Activated CD8-positive, alpha-beta memory T cell treated with anti-CD3 and anti-CD28 coated beads for 4 hours (primary cell): ENCODE results near the gene SCRN1.
"Not testable (repeated sequence)": the region's sequence is repeated elsewhere in the genome, so short reads cannot be mapped to it uniquely, and the experiment has no call there.

ENCODE experiments used
- DNase-seq, 2 donors: peaks; one replicate each; pipeline ENCODE4 v3.0.0-alpha.2; 2020; ENCODE audit warnings: low read depth in 2 of 2

The SCRN1 gene

DNA sequence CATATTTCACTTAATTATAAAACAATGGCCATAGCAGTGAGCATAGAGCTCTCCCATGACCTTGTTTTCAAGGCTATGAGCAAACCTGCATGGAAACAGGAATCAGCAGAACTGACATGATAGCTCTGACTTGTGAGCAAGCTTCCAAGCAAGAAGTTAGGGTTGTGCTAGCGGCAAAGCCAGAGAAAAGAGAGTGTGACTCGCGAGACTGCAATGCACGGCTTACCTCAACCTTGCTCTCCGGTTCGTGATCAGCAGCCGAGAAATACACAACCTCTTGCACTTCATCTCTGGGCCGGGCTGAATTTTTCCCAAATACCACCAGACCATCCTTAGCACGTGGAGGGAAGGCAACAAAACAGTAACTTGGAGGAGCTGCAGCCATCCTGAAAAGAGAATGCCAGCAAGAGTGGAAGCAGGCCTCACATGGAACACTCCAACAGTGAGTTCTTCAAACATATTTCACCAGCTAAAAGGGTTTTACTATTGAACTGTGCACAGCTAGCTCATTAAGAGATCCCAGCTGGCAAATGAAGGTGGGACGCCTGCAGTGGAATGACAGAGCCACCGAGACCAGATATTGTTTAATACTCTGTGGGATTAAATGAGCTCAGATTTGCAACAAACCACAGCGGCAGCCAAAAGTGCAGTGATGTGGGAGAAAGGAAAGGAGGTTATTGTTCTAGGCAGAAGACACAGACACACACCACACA is 20.8 kb downstream of the SCRN1 start:
- no peak for DNase-seq

DNA sequence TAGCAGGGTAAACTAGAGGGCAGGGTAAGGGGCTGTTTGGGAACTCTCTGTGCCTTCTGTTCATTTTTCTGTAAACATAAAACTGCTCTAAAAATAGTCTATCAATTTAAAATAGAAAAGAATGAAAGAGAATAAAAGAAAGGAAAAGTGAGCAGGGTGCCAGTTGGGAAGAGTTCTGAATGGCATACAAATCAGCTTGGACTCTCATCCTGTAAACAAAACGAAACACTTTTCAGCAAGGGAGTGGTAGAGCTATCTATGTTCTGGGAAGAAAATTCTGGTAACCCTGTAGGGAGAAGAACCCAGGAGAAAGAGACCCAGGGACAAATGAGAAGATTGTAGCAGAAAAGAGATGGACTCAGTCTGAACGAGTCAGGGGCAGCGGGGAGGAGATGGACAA is 24.6 kb downstream of the SCRN1 start:
- DNase-seq, result no peak

DNA sequence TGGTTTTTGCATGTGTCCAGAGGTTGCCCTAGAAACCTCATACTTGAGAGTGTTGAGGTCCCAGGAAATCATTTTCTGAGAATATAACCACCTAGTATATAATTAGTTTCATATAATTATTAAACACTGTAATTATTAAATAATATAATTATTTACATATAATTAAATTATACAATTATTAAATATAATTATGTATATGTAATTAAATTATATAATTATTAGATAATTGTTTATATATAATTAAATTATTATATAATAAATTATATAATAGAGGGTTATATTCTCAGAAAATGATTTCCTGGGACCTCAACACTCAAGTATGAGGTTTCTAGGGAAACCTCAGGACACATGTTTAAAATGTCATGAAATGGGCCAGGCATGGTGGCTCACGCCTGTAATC is 27.6 kb downstream of the SCRN1 start:
- DNase-seq, result no peak

DNA sequence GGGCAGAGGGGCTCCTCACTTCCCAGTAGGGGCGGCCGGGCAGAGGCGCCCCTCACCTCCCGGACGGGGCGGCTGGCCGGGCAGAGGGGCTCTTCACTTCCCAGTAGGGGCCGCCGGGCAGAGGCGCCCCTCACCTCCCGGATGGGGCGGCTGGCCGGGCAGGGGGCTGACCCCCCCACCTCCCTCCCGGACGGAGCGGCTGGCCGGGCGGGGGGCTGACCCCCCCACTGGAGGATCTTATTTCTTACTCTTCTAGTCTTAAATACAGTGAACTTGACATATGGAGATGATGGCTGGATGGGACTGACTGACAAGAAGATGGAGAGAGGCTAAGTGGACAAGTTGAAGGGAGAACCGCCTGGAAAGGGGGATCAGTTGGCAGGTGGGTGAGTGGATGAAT is 28.0 kb downstream of the SCRN1 start:
- not testable (repeated sequence) for DNase-seq

DNA sequence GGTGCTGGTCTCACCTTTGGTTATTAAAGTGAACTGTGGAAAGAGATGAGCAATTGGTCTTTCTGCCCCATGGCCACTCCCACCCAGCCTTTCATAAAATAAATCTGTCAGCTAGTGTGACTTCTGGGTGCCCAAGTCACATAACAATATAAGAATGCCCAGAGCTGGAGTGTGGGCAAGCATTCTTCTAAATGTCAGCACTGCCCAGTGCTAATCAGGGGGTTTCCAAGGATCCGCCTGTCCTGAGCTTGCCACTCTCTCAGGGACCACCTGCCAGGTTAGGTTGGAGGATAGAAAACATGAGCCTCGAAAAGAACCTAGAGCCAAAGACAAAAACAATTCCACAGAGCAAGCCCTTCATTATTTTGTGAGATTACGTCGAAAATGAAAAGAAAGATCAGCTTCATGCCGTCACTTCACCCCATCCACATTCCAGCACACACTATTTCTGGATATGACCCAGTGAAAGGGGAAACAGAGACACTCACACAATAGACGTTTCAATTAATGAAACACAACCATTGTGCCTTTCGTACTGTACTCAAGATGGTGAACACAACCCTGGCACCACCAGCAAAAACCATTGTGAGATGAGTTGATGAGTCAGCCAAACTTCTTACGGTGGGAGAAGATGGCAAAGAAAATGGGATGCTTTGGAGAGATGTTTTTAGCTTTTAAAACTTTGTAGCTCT is 30.8 kb downstream of the SCRN1 start:
- no peak for DNase-seq

DNA sequence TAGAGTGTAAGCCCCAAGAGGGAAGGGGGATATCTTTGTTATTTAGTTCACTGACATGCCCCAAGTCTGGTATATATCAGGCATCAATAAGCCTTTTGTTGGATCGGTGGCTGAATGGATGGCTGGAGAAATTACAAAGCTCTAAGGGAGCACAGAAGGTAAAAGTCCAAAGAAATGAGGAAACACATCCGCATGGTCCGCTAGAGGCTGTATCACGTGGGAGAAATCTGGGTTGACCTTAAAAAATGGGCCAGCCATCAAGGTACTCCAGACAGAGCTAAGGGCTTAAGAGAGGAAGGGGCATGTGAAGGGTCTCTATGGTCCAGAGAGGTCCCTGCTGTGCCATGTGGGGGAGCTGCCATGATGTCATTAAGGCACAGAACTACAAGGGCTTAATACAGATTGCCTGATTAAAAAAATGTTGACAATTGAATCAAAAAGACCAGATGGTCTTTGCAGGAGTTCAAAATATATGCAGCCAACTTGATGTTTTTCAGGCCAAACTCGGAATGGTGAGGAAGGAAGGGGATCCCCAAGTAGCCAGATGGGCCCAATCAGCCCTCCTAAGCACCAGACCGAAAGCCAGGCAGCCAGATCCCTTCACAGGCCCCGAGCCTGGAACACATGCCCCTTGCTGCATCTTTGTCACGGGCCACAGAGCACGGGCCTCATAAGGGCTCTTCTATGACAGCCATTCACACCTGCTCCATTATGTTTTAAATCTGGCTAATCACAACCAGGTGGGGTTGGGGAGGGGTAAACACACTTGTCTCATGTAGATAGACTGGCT is 31.9 kb downstream of the SCRN1 start:
- no peak for DNase-seq

DNA sequence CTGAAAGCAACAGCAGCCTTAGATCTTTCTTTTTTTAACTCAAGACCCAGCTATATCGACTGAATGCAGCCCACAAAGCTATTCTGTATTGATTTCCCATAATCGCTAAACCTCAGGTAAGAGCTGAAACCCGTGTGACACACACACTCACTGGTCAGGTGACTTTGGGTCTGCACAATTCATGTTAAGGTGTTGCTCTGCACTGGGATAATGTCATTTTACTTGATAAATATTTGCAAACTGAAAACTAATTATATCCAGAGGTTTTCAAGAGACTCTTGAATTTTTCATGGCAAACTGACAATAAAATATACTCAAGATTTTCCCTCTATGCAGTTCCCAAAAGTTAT is 33.1 kb downstream of the SCRN1 start:
- no peak for DNase-seq

DNA sequence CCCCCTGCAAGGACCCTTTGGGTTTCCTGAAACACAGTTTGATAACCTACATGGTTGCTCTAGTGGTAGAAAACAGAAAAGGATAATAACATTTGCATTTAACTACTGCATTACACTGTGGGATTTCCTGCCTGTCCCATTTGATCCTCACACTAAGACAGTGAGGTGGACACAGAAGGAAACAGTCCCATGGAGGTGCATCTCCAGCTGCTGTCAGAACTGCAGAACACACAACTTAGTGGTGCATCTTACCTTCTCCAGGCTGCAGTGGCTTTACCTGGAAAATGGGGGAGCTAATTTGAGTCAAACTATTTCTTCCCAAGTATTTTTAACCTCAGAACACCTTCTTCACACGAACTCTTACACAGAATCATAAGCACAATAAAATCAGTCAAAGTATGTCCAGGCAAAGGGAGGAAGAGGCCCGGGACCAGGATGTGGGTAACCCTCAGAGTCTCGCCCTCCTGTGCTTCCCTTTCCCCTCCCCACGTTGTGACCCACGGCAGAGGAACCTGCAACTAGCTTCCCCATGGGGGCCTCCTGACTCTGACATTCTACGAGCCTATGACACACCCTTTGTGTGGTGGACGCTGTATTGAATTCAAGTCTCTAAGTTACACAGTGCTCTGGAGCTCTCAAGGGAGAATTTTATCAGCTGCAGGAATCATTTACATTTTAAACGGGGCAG is 33.7 kb downstream of the SCRN1 start:
- no peak for DNase-seq

DNA sequence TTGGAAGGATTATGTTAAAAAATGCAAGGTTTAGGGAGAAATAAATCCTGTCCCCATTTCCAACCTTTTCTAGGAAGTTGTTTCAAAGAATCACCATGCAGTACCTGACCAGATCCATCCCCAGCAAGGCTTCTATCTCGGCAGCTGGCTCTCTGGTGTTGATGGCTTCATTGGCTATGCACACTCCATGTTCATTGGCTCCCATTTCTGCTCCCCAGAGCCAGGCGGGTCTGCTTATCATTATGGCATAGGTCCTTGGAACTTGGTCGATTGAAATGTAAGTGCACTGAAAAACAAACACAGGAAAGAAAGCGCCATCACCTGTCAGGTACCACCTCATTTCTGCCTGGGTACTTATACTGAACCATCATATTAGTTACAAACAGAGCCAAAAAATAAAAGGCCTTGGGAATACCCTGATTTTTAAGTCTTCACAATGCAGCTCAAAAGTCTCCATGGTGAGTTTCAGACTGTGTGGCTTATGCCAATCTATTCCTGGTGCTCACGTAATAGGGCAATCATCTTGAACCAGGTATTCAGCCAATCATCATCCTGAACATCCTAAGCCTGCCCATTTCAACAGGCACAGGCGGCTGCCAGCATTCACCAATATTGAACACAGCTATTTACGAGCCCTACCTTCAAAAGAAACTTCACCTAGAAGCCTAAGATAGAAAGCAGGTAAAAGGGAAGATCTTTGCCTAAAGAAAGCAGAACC is 34.4 kb downstream of the SCRN1 start:
- DNase-seq, result no peak

DNA sequence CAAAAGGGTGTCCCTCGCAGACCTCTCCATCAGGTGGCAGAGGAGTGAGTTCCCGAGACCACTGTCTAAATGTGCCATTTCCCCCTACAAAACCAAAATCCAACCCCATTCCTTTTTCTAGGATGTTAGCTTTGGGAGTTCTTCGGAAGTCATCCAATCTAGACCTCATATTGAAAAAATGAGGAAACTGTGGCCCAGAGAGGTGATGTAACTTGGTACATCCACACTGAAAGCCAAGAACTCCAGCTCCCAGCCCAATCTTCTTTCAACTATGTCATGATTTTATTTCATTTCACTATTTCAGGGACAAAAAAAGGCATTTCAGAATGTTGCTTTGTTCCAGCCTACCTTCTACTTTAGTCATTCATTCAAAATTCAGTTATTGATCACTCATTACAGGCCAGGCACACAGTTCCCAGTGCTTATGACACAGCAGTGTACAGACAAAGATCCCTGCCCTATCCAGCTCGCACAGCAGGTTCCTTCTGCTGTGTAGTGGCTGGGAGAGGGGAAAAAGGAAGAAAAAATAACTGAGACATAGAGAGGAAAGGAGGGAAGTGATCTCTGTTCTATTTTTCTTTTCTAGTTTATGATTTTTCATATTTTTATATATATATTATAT is 35.8 kb downstream of the SCRN1 start:
- DNase-seq, result no peak

DNA sequence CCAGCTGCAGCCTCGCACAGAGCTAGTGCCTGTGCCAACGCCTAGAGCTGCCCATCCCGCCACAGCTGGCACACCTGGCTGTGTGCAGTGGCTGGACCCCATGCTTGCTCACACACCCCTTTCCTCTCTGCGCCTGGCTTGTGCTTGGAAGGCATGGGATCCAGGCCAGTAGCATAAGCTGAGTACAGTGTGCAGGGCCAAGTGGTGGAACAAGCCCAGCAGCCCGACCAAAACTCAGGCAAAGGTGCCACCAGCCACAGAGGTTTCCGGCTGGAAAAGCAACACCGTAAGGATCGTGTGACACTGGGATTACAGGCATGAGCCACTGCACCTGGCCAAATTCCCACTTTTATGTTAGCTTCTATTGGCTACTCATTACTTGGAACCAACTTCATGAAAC is 38.4 kb downstream of the SCRN1 start:
- no peak for DNase-seq

DNA sequence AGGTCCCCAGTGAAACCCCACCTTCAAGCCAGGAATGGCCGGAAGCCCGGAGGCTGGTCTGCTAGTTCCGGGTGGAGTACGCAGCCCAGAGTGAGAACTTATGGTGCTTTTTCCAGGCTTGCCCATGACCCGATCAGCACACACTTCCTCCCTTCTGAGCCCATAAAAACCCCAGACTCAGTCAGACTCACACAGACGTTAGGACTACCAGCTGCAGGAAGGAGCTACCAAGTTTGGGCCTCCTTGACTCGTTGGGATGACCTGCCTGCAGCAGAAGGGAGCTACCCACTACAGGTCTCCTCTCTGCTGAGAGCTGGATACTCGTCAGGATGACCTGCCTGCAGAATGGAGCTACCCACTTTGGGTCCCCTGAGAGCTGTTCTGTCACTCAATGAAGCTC is 39.1 kb downstream of the SCRN1 start:
- no peak for DNase-seq

DNA sequence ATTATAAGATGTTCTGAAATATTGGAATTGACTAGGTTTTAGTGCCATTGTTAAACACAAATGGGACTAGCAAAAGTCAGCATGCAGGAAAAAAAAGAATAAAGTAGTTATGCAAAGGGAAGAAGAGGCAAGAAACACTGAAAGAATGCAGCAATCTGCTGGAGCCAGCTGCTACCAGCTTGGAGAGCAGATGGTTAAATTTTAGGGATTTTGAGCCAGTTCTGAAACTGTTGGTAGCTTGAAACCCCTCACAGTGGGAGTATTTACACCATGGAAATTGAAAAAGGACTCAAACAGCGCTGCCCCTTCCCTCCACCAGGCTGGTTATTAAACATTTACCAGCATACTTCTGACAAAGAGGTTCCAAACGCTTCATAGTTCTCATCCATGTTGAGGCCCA is 41.0 kb downstream of the SCRN1 start:
- no peak for DNase-seq

DNA sequence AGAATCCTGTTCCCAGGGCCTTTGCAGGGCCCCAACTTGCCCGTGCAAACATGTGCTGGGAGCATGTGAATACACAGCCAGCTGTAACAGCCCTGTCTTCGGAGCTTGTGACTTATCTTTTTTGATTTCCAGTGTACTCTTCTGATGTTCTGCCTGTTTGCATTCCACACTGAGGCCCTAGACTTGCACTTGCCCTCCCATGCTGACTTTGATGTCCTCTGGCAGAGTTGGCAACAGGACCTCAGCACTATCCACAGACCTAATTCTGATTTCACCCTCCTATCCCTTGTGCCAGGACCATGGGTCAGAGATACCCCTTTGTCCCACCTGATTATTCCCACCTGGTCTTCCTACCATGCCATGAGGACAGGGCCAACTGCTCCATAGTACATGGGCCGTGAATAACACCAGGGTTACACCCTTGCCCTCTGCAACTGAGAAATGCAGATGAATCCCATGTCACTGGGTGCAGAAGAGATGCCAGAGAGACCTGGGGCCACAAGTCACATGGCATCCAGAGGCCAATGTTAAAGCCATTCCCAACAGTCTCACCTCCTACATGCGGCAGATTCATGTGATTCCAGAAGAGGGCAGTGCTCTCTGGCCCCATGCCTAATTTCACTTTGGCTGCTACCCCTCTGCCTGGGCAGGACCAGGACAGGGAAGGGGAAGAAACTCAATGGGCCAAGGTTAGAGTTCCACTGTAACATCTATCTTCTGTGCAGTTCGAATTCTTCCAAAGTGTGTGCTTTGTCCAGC is 43.0 kb downstream of the SCRN1 start:
- no peak for DNase-seq

DNA sequence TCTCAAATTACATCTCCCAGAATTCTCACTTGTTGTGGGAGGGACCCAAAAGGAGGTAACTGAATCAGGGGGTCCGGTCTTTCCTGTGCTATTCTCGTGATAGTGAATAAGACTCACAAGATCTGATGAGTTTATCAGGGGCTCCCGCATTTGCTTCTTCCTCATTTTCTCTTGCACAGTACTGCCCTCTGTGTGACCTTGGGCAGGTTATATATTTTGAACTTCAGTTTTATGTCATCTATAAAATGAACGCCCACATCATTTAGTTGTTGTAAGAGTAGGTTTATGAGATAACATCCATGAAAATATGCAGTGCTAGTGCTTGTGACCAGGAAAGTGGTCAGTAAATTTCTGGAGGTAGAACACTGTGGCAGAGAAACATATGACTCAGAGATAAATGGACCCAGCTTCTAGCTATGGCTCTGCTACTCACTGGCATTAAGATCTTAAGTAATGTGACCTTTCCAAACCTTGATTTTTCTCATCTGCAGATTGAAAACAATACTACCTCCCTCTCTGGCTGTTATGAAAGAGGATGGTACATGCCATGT is 44.3 kb downstream of the SCRN1 start:
- no peak for DNase-seq

DNA sequence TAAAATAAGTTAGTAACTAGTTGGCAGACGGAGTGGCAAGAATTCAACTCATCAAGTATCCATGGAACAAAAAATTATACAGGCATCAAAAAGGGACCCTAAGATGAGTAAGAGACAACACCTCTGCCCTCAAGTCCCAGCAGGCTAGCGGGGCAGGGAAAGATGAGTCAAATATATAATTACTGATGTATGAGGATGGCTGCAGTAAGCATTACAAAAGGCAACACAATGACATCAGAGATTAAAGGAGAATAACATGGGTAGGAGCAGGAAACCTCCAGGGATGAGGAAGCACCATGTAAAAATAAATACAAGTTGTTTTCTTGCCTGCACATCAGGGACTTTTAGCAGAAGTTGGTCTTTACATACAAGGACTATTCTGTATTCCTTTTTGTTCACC is 49.4 kb downstream of the SCRN1 start:
- no peak for DNase-seq

DNA sequence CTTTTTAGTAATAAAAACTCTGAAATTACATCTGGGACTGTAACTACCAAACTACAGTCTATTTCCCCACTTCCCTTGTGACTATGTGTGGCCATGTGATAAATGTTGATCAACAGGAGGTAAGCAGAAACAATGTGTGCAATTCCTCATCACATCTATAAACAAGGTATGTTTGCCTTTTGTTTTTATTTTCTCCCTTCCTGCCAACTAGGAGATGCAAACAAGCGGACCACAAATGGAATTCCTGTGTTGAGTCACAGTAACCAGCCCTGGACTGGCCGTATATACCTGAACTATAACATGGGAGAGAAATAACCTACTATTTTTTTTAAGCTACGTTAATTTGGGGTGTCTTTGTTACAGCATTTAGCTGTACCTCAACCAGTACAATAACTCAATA is 52.5 kb downstream of the SCRN1 start:
- DNase-seq, result no peak

DNA sequence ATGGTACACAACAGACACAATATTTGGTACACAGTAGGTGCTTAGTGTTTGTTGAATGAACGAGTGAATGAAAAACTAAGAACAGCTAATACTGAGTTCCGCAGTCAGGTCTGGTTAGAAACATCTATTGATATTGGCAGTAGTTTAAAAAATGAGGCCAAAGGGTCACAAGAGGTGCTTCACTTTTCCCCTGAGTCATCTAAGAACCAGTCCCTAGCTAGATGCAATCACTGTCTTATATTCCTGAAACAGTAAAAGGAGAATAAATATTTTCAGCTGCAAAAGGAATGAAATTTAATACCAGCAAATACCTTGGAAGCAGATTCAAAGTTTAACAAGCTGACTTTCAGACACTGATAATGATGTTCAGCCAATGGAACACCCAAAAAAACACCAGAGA is 54.5 kb downstream of the SCRN1 start:
- no peak for DNase-seq

DNA sequence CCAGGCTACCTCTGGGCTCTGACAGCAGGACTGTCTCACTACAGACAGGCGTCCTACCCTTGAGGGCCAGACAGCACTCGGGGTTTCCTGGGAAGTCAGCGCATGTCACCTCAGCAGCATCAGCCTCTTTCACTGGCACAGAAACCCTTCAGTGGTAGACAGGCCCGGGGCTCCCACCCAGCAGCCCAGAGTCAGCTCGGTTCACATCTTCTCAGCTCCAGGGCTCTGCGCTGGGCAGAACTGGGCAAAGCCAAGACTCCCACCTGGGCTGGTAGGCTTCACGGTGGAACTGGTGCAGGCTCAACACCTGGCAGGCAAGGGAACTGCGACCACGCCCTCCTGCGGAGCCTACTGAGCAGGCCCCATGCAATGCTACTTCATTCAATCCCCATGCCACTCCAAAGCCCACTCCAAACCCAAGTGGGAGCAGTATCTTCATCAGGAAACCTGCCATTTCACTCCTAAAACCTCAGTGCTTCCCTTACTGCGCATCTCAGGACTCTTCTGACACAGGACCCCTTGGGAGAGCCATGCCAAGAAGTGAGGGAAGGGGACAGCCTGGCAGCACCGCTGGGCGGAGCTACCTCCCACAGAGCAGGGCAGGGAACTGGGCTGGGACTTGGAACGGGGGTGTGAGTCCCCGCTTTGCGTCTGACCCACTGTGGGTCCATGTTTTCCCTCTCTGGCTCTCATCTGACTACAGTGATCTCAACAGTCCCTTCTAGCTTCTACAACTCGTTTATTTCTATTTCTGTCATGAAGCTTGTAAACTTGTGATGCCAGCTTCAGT is 60.4 kb downstream of the SCRN1 start:
- no peak for DNase-seq
